GM10248 (cell line): ENCODE data around the gene SLC37A2.

ENCODE experiments used
- CTCF ChIA-PET: fragments of 300-600 bp; sonication (Branson Sonifier 250); formaldehyde crosslinking; extraction: SDS; loops from one replicate; lab custom pipeline; 2021; ENCODE audit warnings: antibody characterized with exemption; lab: Yijun Ruan, JAX
- POLR2A ChIA-PET: fragments of 350-650 bp; sonication (Branson Sonifier 250); formaldehyde crosslinking; extraction: SDS; loops from one replicate; lab custom pipeline; 2020; ENCODE audit warnings: antibody characterized with exemption; lab: Yijun Ruan, JAX
- DNase-seq: peaks from one replicate; pipeline ENCODE4 v3.0.0; 2012; ENCODE audit errors: extremely low spot score
- CTCF ChIP-seq: IDR thresholded peaks from 2 replicates; pipeline ENCODE4 v1.5.1; 2012; ENCODE audit warnings: mild to moderate bottlenecking, low read depth; ENCODE audit errors: extremely low read depth, missing control alignments, control extremely low read depth

Gene SLC37A2

GRCh38 chr11:125123194-125123946 lies 60.3 kb downstream of the SLC37A2 start:
- ChIA-PET CTCF (interaction anchor here (0.9 to 4.8 kb wide), 10 partner anchors 11 to 230 kb away, joined by 3 to 48 read pairs (median 4); partner anchors contain the start of gene TMEM218), POLR2A (no interaction called here)
- no peak for TF ChIP-seq CTCF
- no peak for DNase-seq

- peak; percentile 34 for TF ChIP-seq CTCF
- ChIA-PET POLR2A (no interaction called here), CTCF (interaction anchor here (0.9 to 4.8 kb wide), 12 partner anchors 12 to 230 kb away, joined by 3 to 48 read pairs (median 4); partner anchors contain the start of genes CCDC15 and TMEM218)
- peak; percentile 42 for DNase-seq
Measured at GRCh38 chr11:125123947-125124617, 61.0 kb downstream of the SLC37A2 start.

GRCh38 chr11:125124618-125124992 lies 61.5 kb downstream of the SLC37A2 start:
- ChIA-PET CTCF (interaction anchor here (1.1 to 4.8 kb wide), 10 partner anchors 12 to 229 kb away, joined by 3 to 48 read pairs (median 4); partner anchors contain the start of genes CCDC15 and TMEM218), POLR2A (no interaction called here)
- DNase-seq, result no peak
- TF ChIP-seq CTCF, result no peak

GRCh38 chr11:125128450-125128849 lies 65.3 kb downstream of the SLC37A2 start:
- TF ChIP-seq CTCF, result no peak
- CTCF ChIA-PET, result interaction anchor here (2.6 kb wide), 1 partner anchor 13 kb away, joined by 16 read pairs; no protein-coding TSS in a partner anchor
- DNase-seq, result no peak
- POLR2A ChIA-PET, result no interaction called here

- ChIA-PET POLR2A (no interaction called here), CTCF (interaction anchor here (0.9 to 2.6 kb wide), 3 partner anchors 11 to 33 kb away, joined by 3 to 16 read pairs (median 3); no protein-coding TSS in a partner anchor)
- TF ChIP-seq CTCF, result no peak
- no peak for DNase-seq
Measured at GRCh38 chr11:125129316-125129993, 66.3 kb downstream of the SLC37A2 start.

GRCh38 chr11:125132071-125132470 lies 69.0 kb downstream of the SLC37A2 start:
- ChIA-PET POLR2A (no interaction called here), CTCF (interaction anchor here (1.3 to 2.0 kb wide), 2 partner anchors 10 to 20 kb away, joined by 4 to 7 read pairs; no protein-coding TSS in a partner anchor)
- TF ChIP-seq CTCF, result no peak
- DNase-seq, result no peak
